GM12891 (cell line): Measurements from ENCODE around the gene FCN1.

Experiments used
- PAX5 ChIP-seq: IDR thresholded peaks from 2 replicates; pipeline ENCODE4 v1.6.1; 2011; ENCODE audit warnings: low read length, moderate library complexity, mild to moderate bottlenecking; ENCODE audit not compliant: insufficient read depth, severe bottlenecking
- POLR2A ChIP-seq: IDR thresholded peaks from 2 replicates; pipeline ENCODE4 v1.6.1; 2011; ENCODE audit warnings: low read depth, low read length, control low read depth
- POLR2AphosphoS5 ChIP-seq: IDR thresholded peaks from 2 replicates; pipeline ENCODE4 v1.6.1; 2011; ENCODE audit warnings: low read depth, low read length, control low read depth

DNA sequence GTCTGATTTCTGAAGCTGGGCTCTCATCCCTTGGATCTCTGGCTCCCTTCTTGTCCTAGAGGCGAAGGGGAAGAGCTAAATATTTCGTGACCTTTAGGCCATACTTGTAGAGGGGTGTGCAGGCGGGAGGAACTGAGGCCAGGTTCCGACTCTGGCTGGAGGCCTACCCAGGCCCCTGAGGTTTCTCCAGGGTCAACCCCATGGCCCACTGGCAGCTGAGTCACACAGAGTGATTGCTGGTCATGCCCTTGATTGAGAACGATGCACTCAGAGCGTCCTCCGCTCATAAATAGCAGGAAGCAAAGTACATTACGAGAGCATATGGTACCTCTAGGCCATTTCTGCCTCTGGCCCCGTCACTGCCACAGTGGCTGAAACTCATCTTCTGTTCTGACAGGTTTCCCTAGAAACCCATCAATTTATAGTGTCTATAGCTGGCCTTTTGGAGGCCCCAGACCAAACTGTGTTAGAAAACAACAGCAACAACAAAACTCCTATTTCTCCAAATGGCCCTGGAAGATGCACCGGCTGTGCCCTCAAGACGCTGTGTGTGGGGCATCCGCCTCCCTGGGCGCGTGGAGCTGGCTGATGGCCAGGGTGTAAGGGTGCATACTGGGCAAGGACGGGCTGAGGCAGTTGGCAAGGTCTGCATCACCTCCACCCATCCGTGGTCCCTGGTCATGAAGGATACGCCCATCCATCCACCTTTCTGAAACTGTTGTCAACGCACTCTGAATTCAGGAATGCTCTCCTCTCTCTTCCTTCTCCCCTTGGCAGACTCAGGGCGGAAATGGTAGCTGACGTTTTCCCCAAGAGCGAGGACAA is 32.9 kb upstream of the FCN1 start:
- no peak for TF ChIP-seq POLR2AphosphoS5
- no peak for TF ChIP-seq POLR2A
- no peak for TF ChIP-seq PAX5
